GM12873 (cell line): ENCODE results near the gene PROSER1.

Experiments used
- CTCF ChIP-seq: IDR thresholded peaks from 2 replicates; pipeline ENCODE4 v1.5.1; 2012; ENCODE audit warnings: low read depth, mild to moderate bottlenecking, moderate library complexity, low read length, control low read depth; ENCODE audit not compliant: insufficient read depth; ENCODE audit errors: missing control alignments

PROSER1 gene

GRCh38 chr13:39012608-39013007 is 25.3 kb downstream of the PROSER1 start:
- TF ChIP-seq CTCF, result no peak

- no peak for TF ChIP-seq CTCF
Observed at GRCh38 chr13:38998739-38999138, 39.1 kb downstream of the PROSER1 start.

GRCh38 chr13:38993381-38993780 is 44.5 kb downstream of the PROSER1 start:
- no peak for TF ChIP-seq CTCF

GRCh38 chr13:38990693-38991092 is 47.2 kb downstream of the PROSER1 start, which contains the start of gene STOML3:
Gene STOML3 (minus strand): TSS chr13:38990831. CDS start chr13:38990721, 110 bp downstream.
- no peak for TF ChIP-seq CTCF

GRCh38 chr13:38981096-38981495 is 56.8 kb downstream of the PROSER1 start:
- TF ChIP-seq CTCF, result no peak

GRCh38 chr13:38980750-38981078 is 57.2 kb downstream of the PROSER1 start:
- TF ChIP-seq CTCF, result no peak

- TF ChIP-seq CTCF, result no peak
Observed at GRCh38 chr13:38979891-38980749, 57.8 kb downstream of the PROSER1 start.
